Measurements from ENCODE around the gene OSBPL6.

The OSBPL6 gene

GRCh38 chr2:178379162-178380004 lies 185.1 kb downstream of the OSBPL6 start:
- Histone ChIP-seq H3K9ac (ENCODE audit: insufficient read length) (no peak overlapping the region), H3K36me3 (ENCODE audit: insufficient read depth, low read length) (no peaks in the 10 kb centered on the region), H3K4me3 (no peak overlapping the region), H3K27ac (no peak overlapping the region), H3K9me3 (ENCODE audit: low read depth, low read length) (no peaks in the 10 kb centered on the region)
- TF ChIP-seq EZH2 (IDR thresholded peaks at IDR 0.05) (no peak), POLR2AphosphoS5 (IDR thresholded peaks at IDR 0.05; ENCODE audit: borderline replicate concordance, low read depth, low read length) (no peak), FOXP2 (optimal IDR thresholded peaks at IDR 0.05; ENCODE audit: control extremely low read depth, extremely low read length, insufficient read depth) (no peak)
- DNase-seq (ENCODE audit: low read depth, low spot score), result no peak

- DNase-seq (ENCODE audit: low read depth, low spot score), result no peak
- Histone ChIP-seq H3K4me3 (no peak overlapping the region), H3K9ac (ENCODE audit: insufficient read length) (no peak overlapping the region), H3K36me3 (ENCODE audit: insufficient read depth, low read length) (no peaks in the 10 kb centered on the region), H3K27ac (no peak overlapping the region), H3K9me3 (ENCODE audit: low read depth, low read length) (no peaks in the 10 kb centered on the region)
- no peak for TF ChIP-seq FOXP2 (optimal IDR thresholded peaks at IDR 0.05; ENCODE audit: control extremely low read depth, extremely low read length, insufficient read depth)
- no peak for TF ChIP-seq POLR2AphosphoS5 (IDR thresholded peaks at IDR 0.05; ENCODE audit: borderline replicate concordance, low read depth, low read length)
- TF ChIP-seq EZH2 (IDR thresholded peaks at IDR 0.05), result no peak
Observed at GRCh38 chr2:178380763-178381162, 186.5 kb downstream of the OSBPL6 start.

GRCh38 chr2:178383718-178384117 lies 189.4 kb downstream of the OSBPL6 start:
- Histone ChIP-seq H3K27ac (no peak overlapping the region), H3K9ac (ENCODE audit: insufficient read length) (no peak overlapping the region), H3K9me3 (ENCODE audit: low read depth, low read length) (no peaks in the 10 kb centered on the region), H3K36me3 (ENCODE audit: insufficient read depth, low read length) (no peaks in the 10 kb centered on the region), H3K4me3 (no peak overlapping the region)
- TF ChIP-seq POLR2AphosphoS5 (IDR thresholded peaks at IDR 0.05; ENCODE audit: borderline replicate concordance, low read depth, low read length) (no peak), FOXP2 (optimal IDR thresholded peaks at IDR 0.05; ENCODE audit: control extremely low read depth, extremely low read length, insufficient read depth) (no peak), EZH2 (IDR thresholded peaks at IDR 0.05) (no peak)
- no peak for DNase-seq (ENCODE audit: low read depth, low spot score)

- Histone ChIP-seq H3K4me3 (no peak overlapping the region), H3K27ac (no peak overlapping the region), H3K9me3 (ENCODE audit: low read depth, low read length) (no peaks in the 10 kb centered on the region), H3K9ac (ENCODE audit: insufficient read length) (no peak overlapping the region), H3K36me3 (ENCODE audit: insufficient read depth, low read length) (no peaks in the 10 kb centered on the region)
- no peak for DNase-seq (ENCODE audit: low read depth, low spot score)
- TF ChIP-seq POLR2AphosphoS5 (IDR thresholded peaks at IDR 0.05; ENCODE audit: borderline replicate concordance, low read depth, low read length), result no peak
- TF ChIP-seq FOXP2 (optimal IDR thresholded peaks at IDR 0.05; ENCODE audit: control extremely low read depth, extremely low read length, insufficient read depth), result no peak
- TF ChIP-seq EZH2 (IDR thresholded peaks at IDR 0.05), result no peak
Observed at GRCh38 chr2:178385595-178386148, 191.4 kb downstream of the OSBPL6 start.

GRCh38 chr2:178386986-178387597 lies 192.8 kb downstream of the OSBPL6 start:
- Histone ChIP-seq H3K9ac (ENCODE audit: insufficient read length) (no peak overlapping the region), H3K9me3 (ENCODE audit: low read depth, low read length) (no peaks in the 10 kb centered on the region), H3K27ac (no peak overlapping the region), H3K36me3 (ENCODE audit: insufficient read depth, low read length) (no peaks in the 10 kb centered on the region), H3K4me3 (no peak overlapping the region)
- no peak for TF ChIP-seq FOXP2 (optimal IDR thresholded peaks at IDR 0.05; ENCODE audit: control extremely low read depth, extremely low read length, insufficient read depth)
- no peak for TF ChIP-seq POLR2AphosphoS5 (IDR thresholded peaks at IDR 0.05; ENCODE audit: borderline replicate concordance, low read depth, low read length)
- TF ChIP-seq EZH2 (IDR thresholded peaks at IDR 0.05), result no peak
- no peak for DNase-seq (ENCODE audit: low read depth, low spot score)

- no peak for TF ChIP-seq EZH2 (IDR thresholded peaks at IDR 0.05)
- Histone ChIP-seq H3K9ac (ENCODE audit: insufficient read length) (no peak overlapping the region), H3K36me3 (ENCODE audit: insufficient read depth, low read length) (no peaks in the 10 kb centered on the region), H3K4me3 (no peak overlapping the region), H3K9me3 (ENCODE audit: low read depth, low read length) (no peaks in the 10 kb centered on the region), H3K27ac (no peak overlapping the region)
- DNase-seq (ENCODE audit: low read depth, low spot score), result no peak
Observed at GRCh38 chr2:178388287-178388686, 194.0 kb downstream of the OSBPL6 start.

GRCh38 chr2:178391701-178392100 lies 197.4 kb downstream of the OSBPL6 start:
- H3K9me3 ChIP-seq (ENCODE audit: low read depth, low read length), result no peaks in the 10 kb centered on the region
- no peak overlapping the region for H3K27ac ChIP-seq
- H3K36me3 ChIP-seq (ENCODE audit: insufficient read depth, low read length), result no peaks in the 10 kb centered on the region
- H3K4me3 ChIP-seq, result no peak overlapping the region
- no peak for DNase-seq (ENCODE audit: low read depth, low spot score)
- no peak overlapping the region for H3K9ac ChIP-seq (ENCODE audit: insufficient read length)
- TF ChIP-seq POLR2AphosphoS5 (IDR thresholded peaks at IDR 0.05; ENCODE audit: borderline replicate concordance, low read depth, low read length) (no peak), EZH2 (IDR thresholded peaks at IDR 0.05) (no peak), FOXP2 (optimal IDR thresholded peaks at IDR 0.05; ENCODE audit: control extremely low read depth, extremely low read length, insufficient read depth) (no peak)

GRCh38 chr2:178392215-178392614 lies 197.9 kb downstream of the OSBPL6 start:
- Histone ChIP-seq H3K9me3 (ENCODE audit: low read depth, low read length) (no peaks in the 10 kb centered on the region), H3K9ac (ENCODE audit: insufficient read length) (no peak overlapping the region), H3K4me3 (no peak overlapping the region), H3K36me3 (ENCODE audit: insufficient read depth, low read length) (no peaks in the 10 kb centered on the region), H3K27ac (no peak overlapping the region)
- DNase-seq (ENCODE audit: low read depth, low spot score), result no peak
- TF ChIP-seq POLR2AphosphoS5 (IDR thresholded peaks at IDR 0.05; ENCODE audit: borderline replicate concordance, low read depth, low read length) (no peak), EZH2 (IDR thresholded peaks at IDR 0.05) (no peak), FOXP2 (optimal IDR thresholded peaks at IDR 0.05; ENCODE audit: control extremely low read depth, extremely low read length, insufficient read depth) (no peak)

All from SK-N-MC (cell line).